GM13977 (cell line): ENCODE data around the gene GPBP1L1.
"Not testable (repeated sequence)": the region's sequence is repeated elsewhere in the genome, so short reads cannot be mapped to it uniquely, and the experiment has no call there.

Experiments
- DNase-seq: peaks from one replicate; pipeline ENCODE4 v3.0.0; 2012; ENCODE audit warnings: low spot score
- in situ Hi-C: fragments of 300-500 bp; cut with MboI; formaldehyde crosslinking; loops from one replicate; pipeline ENCODE4 v1.12.0; 2022; ENCODE audit warnings: low sequenced_read_pairs, low pct_unique_long_range_greater_than_20kb, mixed read lengths, inconsistent platforms; ENCODE audit not compliant: unreplicated experiment
- TF ChIP-seq, protein P1 (sequence below): IDR thresholded peaks from 2 replicates; pipeline ENCODE4 v1.5.1; 2012; ENCODE audit warnings: mild to moderate bottlenecking, control low read depth; ENCODE audit not compliant: insufficient read depth; ENCODE audit errors: extremely low read depth, missing control alignments

The GPBP1L1 gene

GRCh38 chr1:45679123-45679522, 7.2 kb downstream of the GPBP1L1 start:
- DNase-seq: no peak
- TF ChIP-seq, protein P1, sequence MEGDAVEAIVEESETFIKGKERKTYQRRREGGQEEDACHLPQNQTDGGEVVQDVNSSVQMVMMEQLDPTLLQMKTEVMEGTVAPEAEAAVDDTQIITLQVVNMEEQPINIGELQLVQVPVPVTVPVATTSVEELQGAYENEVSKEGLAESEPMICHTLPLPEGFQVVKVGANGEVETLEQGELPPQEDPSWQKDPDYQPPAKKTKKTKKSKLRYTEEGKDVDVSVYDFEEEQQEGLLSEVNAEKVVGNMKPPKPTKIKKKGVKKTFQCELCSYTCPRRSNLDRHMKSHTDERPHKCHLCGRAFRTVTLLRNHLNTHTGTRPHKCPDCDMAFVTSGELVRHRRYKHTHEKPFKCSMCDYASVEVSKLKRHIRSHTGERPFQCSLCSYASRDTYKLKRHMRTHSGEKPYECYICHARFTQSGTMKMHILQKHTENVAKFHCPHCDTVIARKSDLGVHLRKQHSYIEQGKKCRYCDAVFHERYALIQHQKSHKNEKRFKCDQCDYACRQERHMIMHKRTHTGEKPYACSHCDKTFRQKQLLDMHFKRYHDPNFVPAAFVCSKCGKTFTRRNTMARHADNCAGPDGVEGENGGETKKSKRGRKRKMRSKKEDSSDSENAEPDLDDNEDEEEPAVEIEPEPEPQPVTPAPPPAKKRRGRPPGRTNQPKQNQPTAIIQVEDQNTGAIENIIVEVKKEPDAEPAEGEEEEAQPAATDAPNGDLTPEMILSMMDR: no peak
- in situ Hi-C loops: no loop called here

GRCh38 chr1:45678489-45678888, 7.8 kb downstream of the GPBP1L1 start:
- TF ChIP-seq, protein P1: no peak
- in situ Hi-C loops: no loop called here
- no peak for DNase-seq

- DNase-seq: no peak
- in situ Hi-C loops: no loop called here
- TF ChIP-seq, protein P1: no peak
Measured at GRCh38 chr1:45677751-45678245, 8.5 kb downstream of the GPBP1L1 start.

- in situ Hi-C loops, DNase-seq: not testable (repeated sequence)
Measured at GRCh38 chr1:45676553-45676952, 9.8 kb downstream of the GPBP1L1 start.

DNA sequence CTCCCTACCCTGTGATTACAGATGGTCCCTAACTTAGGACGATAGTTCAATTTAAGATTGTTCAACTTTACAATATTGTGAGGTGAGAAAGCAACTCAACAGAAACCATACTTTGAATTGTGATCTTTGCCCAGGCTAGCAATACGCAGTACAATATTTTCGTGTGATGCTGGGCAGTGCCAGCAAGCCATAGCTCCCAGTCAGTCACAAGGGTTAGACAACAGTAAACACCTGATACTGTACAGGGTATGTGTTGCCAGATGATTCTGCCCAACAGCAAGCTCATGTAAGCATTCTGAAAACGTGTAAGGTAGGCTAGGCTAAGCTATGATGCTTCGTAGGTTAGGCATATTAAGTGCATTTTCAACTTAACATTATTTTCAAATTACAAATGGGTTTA, 11.9 kb downstream of the GPBP1L1 start:
- TF ChIP-seq, protein P1: no peak
- no peak for DNase-seq
- in situ Hi-C loops: no loop called here

DNA sequence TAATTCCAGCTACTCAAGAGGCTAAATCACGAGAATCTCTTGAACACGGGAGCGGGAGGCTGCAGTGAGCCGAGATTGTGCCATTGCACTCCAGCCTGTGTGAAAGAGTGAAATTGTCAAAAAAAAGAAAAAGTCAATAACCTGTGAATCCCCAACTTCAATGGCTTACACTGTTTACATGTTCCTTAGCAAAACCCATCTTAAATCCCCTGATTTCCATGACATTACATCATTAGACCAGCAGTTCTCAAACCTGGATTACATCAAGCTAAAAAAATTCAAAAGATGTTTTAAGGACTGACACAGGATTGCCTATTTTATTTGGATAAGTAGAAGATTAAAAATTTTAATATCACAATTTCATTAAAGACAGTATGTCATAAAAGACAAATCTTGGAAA, 12.4 kb downstream of the GPBP1L1 start:
- no peak for DNase-seq
- in situ Hi-C loops: no loop called here
- TF ChIP-seq, protein P1: no peak

DNA sequence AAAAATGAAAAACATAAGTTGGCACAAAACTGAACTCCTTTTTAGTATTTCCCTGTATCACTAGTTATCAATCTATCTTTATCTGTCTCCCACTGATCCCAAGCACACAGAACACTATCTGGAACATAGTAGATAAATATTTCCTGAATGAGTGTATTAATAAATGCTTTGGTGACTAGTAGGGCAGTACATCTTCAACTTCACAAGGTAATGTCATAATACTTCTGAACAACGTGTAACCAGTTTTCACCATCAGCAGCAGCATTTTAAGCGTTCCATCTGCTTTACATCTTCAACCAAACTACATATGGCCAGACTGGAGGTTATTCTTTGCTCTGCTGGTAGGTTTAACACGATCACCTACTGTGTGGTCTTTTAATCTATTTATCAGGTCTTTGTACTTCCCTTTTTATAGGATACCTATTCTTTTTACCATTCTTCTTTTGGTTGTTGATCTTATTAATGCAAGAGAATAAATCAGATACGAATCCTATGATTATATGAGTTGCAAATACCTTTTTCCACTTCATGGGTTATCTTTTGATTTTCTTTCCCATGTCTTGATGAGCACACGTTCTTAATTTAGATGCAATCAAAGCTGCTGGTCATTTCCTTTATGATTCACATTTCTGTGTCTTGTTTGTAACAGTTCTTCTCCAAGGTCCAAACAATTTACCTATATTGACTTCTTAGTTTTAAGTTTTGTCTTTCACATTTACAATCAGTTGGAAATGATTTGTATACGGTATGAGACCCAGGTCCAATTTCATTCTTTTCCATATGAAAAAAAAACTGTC, 16.3 kb downstream of the GPBP1L1 start:
- TF ChIP-seq, protein P1: no peak
- in situ Hi-C loops: no loop called here
- no peak for DNase-seq
